ENCODE measurements around the gene ZFYVE9.
"Not testable (repeated sequence)": the region's sequence is repeated elsewhere in the genome, so short reads cannot be mapped to it uniquely, and the experiment has no call there.

The ZFYVE9 gene

GRCh38 chr1:52125736-52126359 lies 16.0 kb upstream of the ZFYVE9 start:
- Histone ChIP-seq H3K4me1 (ENCODE audit: control insufficient read depth, insufficient read depth, low read length) (peaks cover 13% of the 10 kb centered on the region), H3K36me3 (ENCODE audit: control insufficient read depth, insufficient read depth, low read length) (no peaks in the 10 kb centered on the region), H3K4me3 (ENCODE audit: low read length) (no peak overlapping the region), H3K27me3 (ENCODE audit: control insufficient read depth, insufficient read depth, low read length) (no peaks in the 10 kb centered on the region), H3K9me3 (ENCODE audit: control insufficient read depth, low read length) (no peaks in the 10 kb centered on the region), H3K9ac (ENCODE audit: low read length) (no peak overlapping the region)

DNA sequence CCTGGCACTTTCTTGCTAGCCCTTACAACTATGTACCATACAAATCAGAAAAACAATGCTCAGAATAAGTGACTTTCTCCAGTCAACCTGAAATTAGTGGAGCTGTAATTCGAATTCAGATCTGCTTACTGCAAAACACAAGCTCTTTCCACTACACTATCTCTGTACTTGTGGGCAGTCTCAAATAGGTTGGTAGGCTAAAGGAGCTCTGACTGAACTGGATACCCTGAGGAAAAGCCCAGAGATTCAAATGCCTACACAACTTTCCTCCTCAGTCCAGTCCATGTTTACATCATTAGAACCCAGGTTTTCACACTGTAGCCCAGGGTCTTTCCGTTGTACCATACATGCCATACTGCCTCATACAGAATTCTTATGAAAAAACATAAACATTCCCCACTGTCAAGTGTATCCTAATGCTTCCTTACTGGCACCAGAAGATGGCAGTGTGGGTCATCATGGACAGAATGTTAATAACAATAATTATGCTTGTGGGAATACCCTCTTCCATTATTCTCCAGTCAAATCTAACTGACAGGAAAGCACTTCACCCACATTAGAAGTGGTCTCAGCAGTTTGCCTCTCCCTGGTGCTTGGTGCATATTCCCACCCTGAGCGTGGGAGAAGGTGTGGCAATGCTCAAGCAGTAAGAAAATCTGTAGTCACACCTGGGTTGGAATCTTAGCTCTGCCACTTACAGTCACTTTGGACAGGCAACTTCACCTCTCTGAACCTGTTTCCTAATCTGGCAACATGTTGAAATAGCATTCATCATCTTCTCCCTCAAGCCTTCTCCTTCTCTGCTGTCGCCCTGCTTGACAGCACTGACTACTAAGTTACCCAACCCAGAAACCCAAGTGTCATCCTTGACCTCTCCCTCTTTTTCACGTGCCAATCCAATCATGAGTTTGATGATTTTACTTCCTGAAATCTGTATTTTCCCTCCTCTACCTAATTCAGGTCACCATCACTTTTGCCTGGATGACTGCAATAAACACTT lies 14.4 kb upstream of the ZFYVE9 start:
- H3K27me3 ChIP-seq (ENCODE audit: control insufficient read depth, insufficient read depth, low read length): no peaks in the 10 kb centered on the region
- peaks cover 8% of the 10 kb centered on the region for H3K4me1 ChIP-seq (ENCODE audit: control insufficient read depth, insufficient read depth, low read length)
- no peak overlapping the region for H3K4me3 ChIP-seq (ENCODE audit: low read length)
- no peak overlapping the region for H3K9ac ChIP-seq (ENCODE audit: low read length)
- no peaks in the 10 kb centered on the region for H3K36me3 ChIP-seq (ENCODE audit: control insufficient read depth, insufficient read depth, low read length)
- no peaks in the 10 kb centered on the region for H3K9me3 ChIP-seq (ENCODE audit: control insufficient read depth, low read length)

GRCh38 chr1:52139817-52140540 lies 1.9 kb upstream of the ZFYVE9 start:
- no peak overlapping the region for H3K9ac ChIP-seq (ENCODE audit: low read length)
- H3K4me3 ChIP-seq (ENCODE audit: low read length): no peak overlapping the region

DNA sequence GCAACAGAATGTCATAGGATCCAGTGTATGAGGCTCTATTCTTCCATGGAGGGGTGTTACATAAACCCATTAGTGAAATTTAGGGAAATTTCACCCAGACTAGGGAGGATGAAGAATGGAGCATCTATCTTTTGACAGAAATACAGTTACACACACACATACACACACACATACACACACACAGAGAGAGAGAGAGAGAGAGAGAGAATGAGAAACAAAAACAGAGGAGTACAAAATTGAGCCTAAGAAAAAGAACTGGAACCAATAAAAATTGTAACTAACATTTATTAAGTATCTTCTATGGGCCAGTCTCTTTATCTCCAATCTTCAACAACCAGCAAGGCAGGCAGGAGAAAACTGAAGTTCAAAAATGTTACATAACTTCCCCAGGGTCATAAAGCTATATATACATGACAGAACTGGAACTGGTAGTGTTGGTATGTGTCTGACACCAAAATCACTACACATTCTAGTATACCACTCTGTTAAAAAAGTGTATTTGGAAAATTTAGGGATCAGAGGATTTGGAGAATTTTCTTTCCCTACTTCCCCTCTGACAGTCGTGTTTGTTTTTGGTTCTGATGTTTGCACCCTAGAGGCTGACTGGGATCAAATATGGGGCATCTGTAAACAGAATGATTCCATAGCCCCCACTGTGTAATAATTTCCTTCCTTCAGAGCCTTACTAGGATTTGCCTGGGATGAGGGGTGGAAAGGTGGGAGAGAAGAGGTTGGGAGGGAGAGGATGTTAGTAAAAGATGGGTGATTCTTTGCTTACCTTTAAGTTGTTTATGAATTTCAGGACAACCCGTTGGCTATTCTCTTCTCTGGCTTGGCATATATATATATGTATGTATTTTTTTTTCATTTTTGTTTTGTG lies 1.0 kb upstream of the ZFYVE9 start:
- Histone ChIP-seq H3K36me3 (ENCODE audit: control insufficient read depth, insufficient read depth, low read length) (no peaks in the 10 kb centered on the region), H3K9ac (ENCODE audit: low read length) (peak overlapping the region; percentile 88)

More at GRCh38 chr1:52139817-52140540, 1.9 kb upstream of the ZFYVE9 start:
- no peaks in the 10 kb centered on the region for H3K36me3 ChIP-seq (ENCODE audit: control insufficient read depth, insufficient read depth, low read length)
- H3K9me3 ChIP-seq (ENCODE audit: control insufficient read depth, low read length): no peaks in the 10 kb centered on the region
- no peaks in the 10 kb centered on the region for H3K27me3 ChIP-seq (ENCODE audit: control insufficient read depth, insufficient read depth, low read length)
- H3K4me1 ChIP-seq (ENCODE audit: control insufficient read depth, insufficient read depth, low read length): peaks cover 3% of the 10 kb centered on the region

DNA sequence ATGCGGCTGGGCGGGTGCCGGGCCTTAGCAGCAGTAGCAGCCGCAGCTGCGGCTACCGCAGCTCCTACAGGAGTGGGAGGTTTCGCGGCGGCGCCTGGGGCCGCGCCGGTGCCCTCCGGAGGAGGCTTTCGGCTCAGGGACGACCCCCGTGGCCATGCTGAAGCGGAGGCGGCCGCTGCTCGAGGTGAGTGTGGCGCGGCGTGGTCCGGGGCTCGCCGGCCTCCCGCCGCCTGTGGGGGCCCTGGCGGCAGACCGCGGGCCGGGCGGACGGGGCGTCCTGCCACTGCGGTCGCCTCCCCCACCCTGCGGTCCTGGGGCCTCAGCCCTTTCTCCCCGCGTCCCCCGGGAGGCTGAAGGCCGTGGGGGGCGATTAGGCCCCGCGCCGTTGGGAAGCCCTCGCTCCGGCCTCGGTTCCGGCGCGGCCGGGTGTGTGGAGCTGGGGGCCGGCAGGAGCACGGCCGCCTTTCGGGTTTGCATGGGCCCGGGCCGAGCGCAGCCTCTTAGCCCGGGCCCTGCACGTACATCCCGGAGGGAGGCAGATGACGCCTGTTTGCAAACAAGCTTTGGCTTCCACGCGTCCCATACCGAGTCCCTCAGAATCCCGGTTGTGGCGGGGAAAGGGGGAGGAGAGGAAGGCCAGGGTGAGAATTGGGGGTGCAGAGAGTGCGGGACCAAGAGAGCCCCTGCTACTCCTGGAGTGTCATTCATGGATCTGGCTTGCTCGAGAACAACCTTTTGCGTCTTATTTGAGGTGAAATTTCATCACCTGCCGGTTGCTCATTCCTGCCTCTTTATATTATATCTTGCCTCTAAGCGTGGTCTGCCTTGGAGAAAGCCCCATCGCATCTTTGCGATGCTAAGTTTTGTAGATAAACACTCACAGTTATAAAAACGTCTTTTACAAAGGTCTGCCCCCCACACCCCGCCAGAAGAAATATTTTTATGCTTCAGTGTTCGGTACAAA lies 613 bp downstream of the ZFYVE9 start:
- Histone ChIP-seq H3K4me1 (ENCODE audit: control insufficient read depth, insufficient read depth, low read length) (peaks cover 8% of the 10 kb centered on the region), H3K27me3 (ENCODE audit: control insufficient read depth, insufficient read depth, low read length) (no peaks in the 10 kb centered on the region), H3K4me3 (ENCODE audit: low read length) (peak overlapping the region; percentile 69), H3K9me3 (ENCODE audit: control insufficient read depth, low read length) (no peaks in the 10 kb centered on the region), H3K36me3 (ENCODE audit: control insufficient read depth, insufficient read depth, low read length) (no peaks in the 10 kb centered on the region), H3K9ac (ENCODE audit: low read length) (peak overlapping the region; percentile 88)

More for the DNA sequence above, 1.0 kb upstream of the ZFYVE9 start:
- Histone ChIP-seq H3K9me3 (ENCODE audit: control insufficient read depth, low read length) (no peaks in the 10 kb centered on the region), H3K27me3 (ENCODE audit: control insufficient read depth, insufficient read depth, low read length) (no peaks in the 10 kb centered on the region), H3K4me3 (ENCODE audit: low read length) (peak overlapping the region; percentile 82), H3K4me1 (ENCODE audit: control insufficient read depth, insufficient read depth, low read length) (peaks cover 8% of the 10 kb centered on the region)

DNA sequence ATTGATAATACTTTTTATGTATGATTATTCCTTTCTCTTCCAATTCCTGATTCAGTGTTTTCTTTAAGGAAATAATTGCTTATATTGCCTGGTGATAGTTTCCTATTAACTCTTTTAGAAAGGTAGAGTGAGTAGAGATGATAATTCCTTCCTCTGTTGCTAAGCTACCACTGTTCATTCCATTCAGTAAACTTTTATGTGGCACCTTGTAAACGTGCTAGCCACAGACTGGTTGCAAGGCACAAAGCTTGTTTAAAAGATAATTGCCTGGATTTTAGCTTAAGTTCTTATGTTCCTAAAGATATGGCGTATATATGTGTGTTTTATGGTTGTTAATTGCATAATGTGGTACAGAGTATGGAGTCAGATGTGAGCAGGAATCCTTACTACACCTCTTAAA lies 3.2 kb downstream of the ZFYVE9 start:
- H3K27me3 ChIP-seq (ENCODE audit: control insufficient read depth, insufficient read depth, low read length): no peaks in the 10 kb centered on the region
- peaks cover 8% of the 10 kb centered on the region for H3K4me1 ChIP-seq (ENCODE audit: control insufficient read depth, insufficient read depth, low read length)
- peak overlapping the region; percentile 15 for H3K9ac ChIP-seq (ENCODE audit: low read length)
- H3K9me3 ChIP-seq (ENCODE audit: control insufficient read depth, low read length): no peaks in the 10 kb centered on the region
- H3K4me3 ChIP-seq (ENCODE audit: low read length): no peak overlapping the region
- H3K36me3 ChIP-seq (ENCODE audit: control insufficient read depth, insufficient read depth, low read length): no peaks in the 10 kb centered on the region

- H3K4me3 ChIP-seq (ENCODE audit: low read length); H3K9ac ChIP-seq (ENCODE audit: low read length); H3K27me3 ChIP-seq (ENCODE audit: control insufficient read depth, insufficient read depth, low read length); H3K36me3 ChIP-seq (ENCODE audit: control insufficient read depth, insufficient read depth, low read length); H3K4me1 ChIP-seq (ENCODE audit: control insufficient read depth, insufficient read depth, low read length); H3K9me3 ChIP-seq (ENCODE audit: control insufficient read depth, low read length): not testable (repeated sequence)
Observed at GRCh38 chr1:52150445-52150844, 8.6 kb downstream of the ZFYVE9 start.

DNA sequence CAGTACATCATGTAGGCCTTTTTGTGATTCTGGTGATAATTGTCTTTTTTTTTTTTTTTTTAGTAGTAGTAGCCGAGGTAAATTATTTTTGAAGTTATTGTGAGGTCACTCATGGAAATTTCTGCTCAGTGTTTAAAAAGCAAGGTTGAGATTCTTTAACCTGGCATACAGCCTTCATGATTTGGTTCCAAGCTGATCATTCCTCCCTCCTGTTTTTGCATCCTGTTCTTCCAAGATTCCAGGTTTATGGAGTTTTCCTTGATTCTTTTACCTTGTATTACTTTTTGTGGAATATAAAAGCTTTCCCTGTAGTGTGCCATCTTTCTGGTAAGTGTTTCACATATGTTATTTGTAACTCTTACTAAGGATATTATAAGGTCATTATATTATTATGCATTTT lies 9.1 kb downstream of the ZFYVE9 start:
- Histone ChIP-seq H3K36me3 (ENCODE audit: control insufficient read depth, insufficient read depth, low read length) (no peaks in the 10 kb centered on the region), H3K27me3 (ENCODE audit: control insufficient read depth, insufficient read depth, low read length) (no peaks in the 10 kb centered on the region), H3K4me1 (ENCODE audit: control insufficient read depth, insufficient read depth, low read length) (no peaks in the 10 kb centered on the region), H3K9ac (ENCODE audit: low read length) (no peak overlapping the region), H3K4me3 (ENCODE audit: low read length) (no peak overlapping the region), H3K9me3 (ENCODE audit: control insufficient read depth, low read length) (no peaks in the 10 kb centered on the region)

DNA sequence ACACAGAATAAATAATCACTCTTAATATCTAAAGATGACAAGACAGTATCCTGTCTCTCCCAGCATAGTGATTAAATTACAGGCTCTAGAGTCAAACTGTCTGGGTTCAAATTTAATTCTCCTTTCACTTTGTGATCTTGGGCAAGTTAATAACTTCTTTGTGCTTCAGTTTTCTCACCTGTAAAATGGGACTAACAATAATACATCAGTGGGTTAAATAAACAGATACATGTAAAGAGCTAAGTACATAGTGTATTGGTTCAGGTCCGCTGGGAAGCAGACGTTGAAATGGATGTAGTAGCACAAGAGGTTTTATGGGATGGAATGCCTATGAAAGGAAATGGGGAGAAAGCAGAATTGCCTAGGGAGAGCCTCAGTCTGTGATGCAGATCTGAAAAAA lies 10.7 kb downstream of the ZFYVE9 start:
- Histone ChIP-seq H3K9ac (ENCODE audit: low read length) (no peak overlapping the region), H3K4me3 (ENCODE audit: low read length) (no peak overlapping the region), H3K36me3 (ENCODE audit: control insufficient read depth, insufficient read depth, low read length) (no peaks in the 10 kb centered on the region), H3K4me1 (ENCODE audit: control insufficient read depth, insufficient read depth, low read length) (no peaks in the 10 kb centered on the region), H3K27me3 (ENCODE audit: control insufficient read depth, insufficient read depth, low read length) (no peaks in the 10 kb centered on the region), H3K9me3 (ENCODE audit: control insufficient read depth, low read length) (no peaks in the 10 kb centered on the region)

DNA sequence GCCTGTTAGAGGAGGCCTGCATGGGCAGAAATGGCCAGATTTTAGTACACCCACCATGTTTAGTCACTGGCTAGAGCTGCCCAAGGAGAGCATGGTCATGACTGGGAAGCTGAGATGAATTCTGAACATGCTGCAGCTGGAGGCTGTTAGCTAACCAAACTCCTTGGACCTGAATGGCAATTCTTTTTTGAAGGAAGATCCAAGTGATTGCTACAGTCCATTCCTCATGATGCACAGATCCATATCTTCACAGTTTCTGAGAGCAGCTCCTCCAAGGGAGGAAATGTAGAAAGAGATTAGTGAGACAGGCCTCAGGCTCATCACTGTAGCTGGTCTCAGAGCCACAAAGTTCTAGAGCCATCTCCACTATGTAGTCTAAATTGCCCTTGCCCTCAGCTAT lies 11.1 kb downstream of the ZFYVE9 start:
- no peaks in the 10 kb centered on the region for H3K4me1 ChIP-seq (ENCODE audit: control insufficient read depth, insufficient read depth, low read length)
- H3K9ac ChIP-seq (ENCODE audit: low read length): no peak overlapping the region
- H3K36me3 ChIP-seq (ENCODE audit: control insufficient read depth, insufficient read depth, low read length): no peaks in the 10 kb centered on the region
- no peaks in the 10 kb centered on the region for H3K9me3 ChIP-seq (ENCODE audit: control insufficient read depth, low read length)
- H3K4me3 ChIP-seq (ENCODE audit: low read length): no peak overlapping the region
- H3K27me3 ChIP-seq (ENCODE audit: control insufficient read depth, insufficient read depth, low read length): no peaks in the 10 kb centered on the region
